RKO (cell line): ENCODE data around the gene GARRE1.
"Not testable (repeated sequence)": the region's sequence is repeated elsewhere in the genome, so short reads cannot be mapped to it uniquely, and the experiment has no call there.

Experiments
- DNase-seq: peaks from one replicate; pipeline ENCODE4 v3.0.0-alpha.2; 2016; ENCODE audit warnings: low spot score

GARRE1 gene

DNA sequence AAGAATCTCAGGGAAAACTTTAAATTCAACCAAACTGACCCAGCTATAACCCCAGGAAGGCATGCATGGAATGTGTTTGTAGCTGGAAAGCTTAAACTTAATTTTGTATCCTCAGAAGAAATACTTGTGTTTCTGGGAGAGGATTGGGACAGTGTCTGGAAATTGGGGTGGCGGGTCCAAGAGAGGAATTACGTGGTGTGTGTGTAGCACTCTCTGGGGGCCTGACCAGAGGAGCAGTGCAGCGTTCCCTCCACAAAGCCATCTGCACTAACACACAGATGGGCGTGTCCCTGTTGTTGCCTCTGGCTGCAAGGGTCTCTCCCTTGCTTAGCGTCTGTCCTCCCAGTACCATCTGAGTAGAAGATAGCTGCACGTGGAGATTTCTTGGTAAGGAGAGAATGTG lies 6.4 kb downstream of the GARRE1 start:
- DNase-seq: no peak

- no peak for DNase-seq
Measured at GRCh38 chr19:34261334-34262109, 7.2 kb downstream of the GARRE1 start.

DNA sequence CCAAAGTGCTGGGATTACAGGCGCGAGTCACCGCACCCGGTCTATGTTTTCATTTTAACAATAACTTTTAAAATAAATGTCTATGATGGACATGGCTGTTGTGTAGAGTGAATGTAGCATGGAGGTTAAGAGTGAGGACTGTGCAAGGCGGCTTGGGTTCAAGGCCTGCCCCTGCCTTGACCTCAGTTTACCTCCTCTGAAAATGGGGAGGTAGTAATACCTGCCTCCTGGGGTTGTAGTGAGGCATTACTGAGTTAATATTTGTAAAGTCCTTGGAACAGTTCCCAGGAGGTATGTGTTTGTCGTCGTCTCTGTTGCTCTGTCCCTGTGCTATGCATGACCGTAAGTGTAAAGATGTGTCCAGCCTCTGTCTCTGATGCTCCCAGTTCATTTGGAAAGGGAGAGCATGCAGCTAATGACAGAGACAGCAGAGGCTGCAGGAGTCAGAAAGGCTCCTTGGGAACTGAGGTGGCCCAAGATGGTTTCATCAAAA lies 9.4 kb downstream of the GARRE1 start:
- no peak for DNase-seq

GRCh38 chr19:34265221-34265650 lies 10.9 kb downstream of the GARRE1 start:
- no peak for DNase-seq

- no peak for DNase-seq
Measured at GRCh38 chr19:34269081-34269480, 14.7 kb downstream of the GARRE1 start.

DNA sequence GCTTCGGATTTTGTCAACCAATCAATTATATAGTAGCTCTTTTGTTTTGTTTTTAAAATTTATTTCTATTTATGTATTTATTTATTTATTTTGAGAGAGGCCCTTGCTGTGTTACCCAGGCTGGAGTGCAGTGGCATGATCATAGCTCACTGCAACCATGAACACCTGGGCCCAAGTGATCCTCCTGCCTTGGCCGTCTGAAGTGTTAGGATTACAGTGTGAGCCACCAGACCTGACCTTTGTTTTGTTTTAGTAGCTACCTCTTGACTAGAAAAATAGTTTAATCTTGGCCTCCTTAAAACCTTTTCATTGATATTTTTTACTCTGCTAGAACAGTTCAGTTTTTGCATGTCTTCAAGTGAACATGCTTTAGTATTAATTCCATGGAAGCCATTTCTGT lies 15.1 kb downstream of the GARRE1 start:
- no peak for DNase-seq

GRCh38 chr19:34269968-34270621 lies 15.7 kb downstream of the GARRE1 start:
- DNase-seq: peak; percentile 27

DNA sequence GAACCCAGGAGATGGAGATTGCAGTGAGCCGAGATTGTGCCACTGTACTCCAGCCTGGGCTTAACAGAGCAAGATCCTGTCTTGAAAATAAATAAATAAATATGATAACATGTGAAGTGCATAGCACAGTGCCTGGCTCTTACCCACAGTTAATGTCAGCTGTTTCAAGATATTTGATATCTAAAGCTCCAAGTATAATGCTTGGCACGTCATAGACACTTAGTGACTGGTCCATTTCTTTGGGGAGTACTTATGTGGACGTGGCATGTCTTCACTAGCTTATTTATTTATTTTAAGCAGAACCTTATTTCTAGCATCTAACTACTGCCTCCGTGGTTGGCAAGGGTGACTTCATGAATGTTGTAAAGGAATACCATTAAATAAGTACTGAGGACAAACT lies 18.8 kb downstream of the GARRE1 start:
- no peak for DNase-seq

DNA sequence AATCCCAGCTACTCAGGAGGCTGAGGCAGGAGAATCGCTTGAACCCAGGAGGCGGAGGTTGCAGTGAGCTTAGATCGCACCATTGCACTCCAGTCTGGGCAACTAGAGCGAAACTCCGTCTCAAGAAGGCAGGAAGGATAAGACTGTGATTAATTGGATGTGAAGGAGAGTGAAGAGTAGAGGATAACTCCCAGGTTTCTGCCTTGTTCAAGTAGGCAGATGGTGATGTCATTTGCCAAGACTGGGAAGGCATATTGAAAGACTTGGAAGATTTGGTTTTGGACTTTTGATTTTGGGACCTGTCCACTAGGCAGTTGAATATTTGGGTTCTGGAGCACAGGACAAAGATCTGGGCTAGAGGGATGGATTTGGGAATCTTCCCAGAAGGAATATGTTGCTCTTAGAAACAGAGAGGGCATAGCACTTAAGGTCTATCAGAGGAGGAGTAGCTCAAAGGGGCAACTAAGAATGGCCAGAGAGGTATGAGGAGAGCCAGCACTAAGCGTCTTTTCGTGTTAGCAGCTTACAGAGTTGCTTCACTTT lies 20.0 kb downstream of the GARRE1 start:
- no peak for DNase-seq

GRCh38 chr19:34274827-34275625 lies 20.7 kb downstream of the GARRE1 start:
- no peak for DNase-seq

GRCh38 chr19:34275705-34276104 lies 21.4 kb downstream of the GARRE1 start:
- no peak for DNase-seq

DNA sequence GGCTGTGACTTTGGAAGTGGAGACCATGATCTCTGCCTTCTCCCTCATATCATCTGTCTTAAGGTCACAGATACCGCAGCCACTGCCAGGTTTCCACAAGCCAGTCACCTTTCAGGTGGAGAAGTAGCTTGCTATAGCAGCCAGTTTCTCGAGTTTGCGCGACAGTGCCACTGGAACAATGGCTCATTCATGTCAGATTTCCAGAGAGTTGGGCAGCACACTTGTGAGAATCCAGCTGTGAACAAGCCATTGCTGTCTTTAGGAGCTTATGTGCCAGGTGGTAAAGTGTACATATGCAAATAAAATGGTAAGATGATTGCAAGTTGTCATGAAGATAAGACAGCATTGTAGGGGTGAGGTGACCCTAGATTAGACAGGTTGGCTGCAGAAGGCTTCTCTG lies 22.3 kb downstream of the GARRE1 start:
- DNase-seq: no peak

DNA sequence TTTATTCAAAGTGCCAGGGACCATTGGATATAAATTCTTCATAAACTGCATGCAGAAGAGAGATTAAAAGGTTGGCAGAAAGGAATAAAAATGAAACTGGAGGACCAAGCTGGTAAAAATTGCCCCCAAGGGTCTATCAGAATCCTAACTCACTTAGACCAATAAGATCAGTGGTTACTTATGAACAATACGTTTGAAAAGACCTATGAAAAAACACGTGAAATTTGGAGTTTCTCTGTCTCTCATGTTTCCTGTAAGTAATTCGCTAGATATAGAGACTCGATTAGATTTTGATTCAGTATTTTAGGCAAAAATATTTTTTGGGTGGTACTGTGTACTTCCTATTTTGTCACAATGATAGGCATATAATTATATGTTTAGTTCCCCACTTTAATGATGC lies 22.9 kb downstream of the GARRE1 start:
- no peak for DNase-seq

DNA sequence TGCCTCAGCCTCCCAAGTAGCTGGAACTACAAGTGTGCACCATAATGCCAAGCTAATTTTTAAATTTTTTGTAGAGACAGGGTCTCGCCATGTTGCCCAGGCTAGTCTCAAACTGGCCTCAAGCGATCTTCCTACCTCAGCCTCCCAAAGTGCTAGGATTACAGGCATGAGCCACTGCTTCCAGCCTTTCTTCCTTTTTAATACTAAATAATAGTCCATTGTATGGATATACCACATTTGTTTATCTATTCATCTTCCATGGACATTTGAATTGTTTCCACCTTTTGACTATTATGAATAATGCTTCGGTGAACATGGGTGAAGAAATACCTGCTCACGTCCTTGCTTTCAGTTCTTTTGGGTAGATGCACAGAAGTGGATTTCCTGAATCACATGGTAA lies 24.4 kb downstream of the GARRE1 start:
- no peak for DNase-seq

- not testable (repeated sequence) for DNase-seq
Measured at GRCh38 chr19:34281444-34281843, 27.1 kb downstream of the GARRE1 start.

GRCh38 chr19:34282611-34283519 lies 28.5 kb downstream of the GARRE1 start:
- DNase-seq: no peak

GRCh38 chr19:34284505-34284904 lies 30.2 kb downstream of the GARRE1 start:
- no peak for DNase-seq

DNA sequence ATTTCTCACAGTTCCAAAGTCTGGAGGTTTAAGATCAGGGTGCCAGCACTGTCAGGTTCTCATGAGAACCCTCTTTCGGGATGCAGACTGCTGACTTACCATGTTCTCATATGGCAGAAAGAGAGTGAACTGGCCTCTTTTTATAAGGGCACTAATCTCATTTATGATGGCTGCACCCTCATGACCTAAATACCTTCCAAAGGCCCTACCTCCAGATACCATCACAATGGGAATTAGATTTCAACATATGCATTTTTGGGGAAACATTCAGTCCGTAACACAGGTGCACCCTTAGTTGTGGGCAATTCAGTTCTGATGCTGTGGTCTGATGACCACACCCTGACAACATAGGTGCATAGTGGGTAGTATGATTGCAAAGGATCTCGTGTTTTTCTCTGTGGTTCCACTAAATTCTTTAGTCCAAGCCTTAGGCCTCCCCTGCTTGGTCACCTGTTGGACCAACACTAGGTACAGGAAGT lies 33.3 kb downstream of the GARRE1 start:
- DNase-seq: no peak

GRCh38 chr19:34288381-34288780 lies 34.0 kb downstream of the GARRE1 start:
- no peak for DNase-seq

DNA sequence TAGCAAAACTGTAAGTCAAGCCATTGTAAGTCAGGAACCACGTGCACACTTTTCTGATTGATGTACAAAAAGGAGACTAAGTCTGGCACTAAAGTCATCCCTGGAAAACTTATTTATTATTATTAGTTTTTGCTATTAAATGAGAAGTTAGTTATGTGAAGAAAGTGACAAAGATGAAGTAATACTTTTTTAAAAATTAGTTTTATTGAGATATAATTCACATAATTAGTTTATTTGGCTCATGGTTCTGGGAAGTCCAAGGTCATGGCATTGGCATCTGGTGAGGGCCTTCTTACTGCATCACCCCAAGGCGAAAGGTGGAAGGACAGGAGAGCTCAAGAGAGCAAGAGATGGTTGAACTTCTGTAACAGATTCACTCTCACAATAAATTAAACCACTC lies 36.9 kb downstream of the GARRE1 start:
- no peak for DNase-seq

GRCh38 chr19:34295103-34295502 lies 40.7 kb downstream of the GARRE1 start:
- no peak for DNase-seq
